ENCODE measurements around the gene KLB.

DNA sequence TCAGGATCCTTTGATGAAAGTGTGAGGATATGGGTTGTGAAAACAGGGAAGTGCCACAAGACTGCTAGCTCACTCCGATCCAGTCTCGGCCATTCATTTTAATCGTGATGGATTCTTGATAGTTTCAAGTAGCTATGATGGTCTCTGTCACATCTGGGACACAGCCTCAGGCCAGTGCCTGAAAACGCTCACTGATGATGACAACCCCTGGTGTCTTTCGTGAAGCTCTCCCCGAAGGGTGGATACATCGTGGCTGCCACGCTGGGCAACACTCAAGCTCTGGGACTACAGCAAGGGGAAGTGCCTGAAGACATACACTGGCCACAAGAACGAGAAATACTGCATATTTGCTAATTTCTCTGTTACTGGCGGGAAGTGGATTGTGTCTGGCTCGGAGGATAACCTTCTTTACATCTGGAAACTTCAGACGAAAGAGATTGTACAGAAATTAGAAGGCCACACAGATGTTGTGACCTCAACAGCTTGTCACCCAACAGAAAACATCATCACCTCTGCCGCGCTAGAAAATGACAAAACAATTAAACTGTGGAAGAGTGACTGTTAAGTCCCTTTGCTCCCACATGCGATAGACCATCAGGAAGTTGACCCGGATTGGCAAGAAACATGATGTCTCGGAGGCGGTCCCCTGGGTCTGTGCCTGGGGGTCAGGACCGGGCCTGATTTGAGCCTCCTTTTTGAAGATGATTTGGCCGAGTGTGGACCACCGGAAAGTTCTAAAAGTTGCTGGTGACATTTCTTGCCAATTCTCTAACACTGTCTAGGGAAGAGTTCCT, 74.4 kb downstream of the KLB start:
- TF ChIP-seq POLR2A (IDR thresholded peaks at IDR 0.05; ENCODE audit: low read depth) (no peak), EP300 (IDR thresholded peaks at IDR 0.05) (no peak), POLR2AphosphoS5 (IDR thresholded peaks at IDR 0.05) (no peak)
- TF ChIP-seq, protein P1, sequence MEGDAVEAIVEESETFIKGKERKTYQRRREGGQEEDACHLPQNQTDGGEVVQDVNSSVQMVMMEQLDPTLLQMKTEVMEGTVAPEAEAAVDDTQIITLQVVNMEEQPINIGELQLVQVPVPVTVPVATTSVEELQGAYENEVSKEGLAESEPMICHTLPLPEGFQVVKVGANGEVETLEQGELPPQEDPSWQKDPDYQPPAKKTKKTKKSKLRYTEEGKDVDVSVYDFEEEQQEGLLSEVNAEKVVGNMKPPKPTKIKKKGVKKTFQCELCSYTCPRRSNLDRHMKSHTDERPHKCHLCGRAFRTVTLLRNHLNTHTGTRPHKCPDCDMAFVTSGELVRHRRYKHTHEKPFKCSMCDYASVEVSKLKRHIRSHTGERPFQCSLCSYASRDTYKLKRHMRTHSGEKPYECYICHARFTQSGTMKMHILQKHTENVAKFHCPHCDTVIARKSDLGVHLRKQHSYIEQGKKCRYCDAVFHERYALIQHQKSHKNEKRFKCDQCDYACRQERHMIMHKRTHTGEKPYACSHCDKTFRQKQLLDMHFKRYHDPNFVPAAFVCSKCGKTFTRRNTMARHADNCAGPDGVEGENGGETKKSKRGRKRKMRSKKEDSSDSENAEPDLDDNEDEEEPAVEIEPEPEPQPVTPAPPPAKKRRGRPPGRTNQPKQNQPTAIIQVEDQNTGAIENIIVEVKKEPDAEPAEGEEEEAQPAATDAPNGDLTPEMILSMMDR (IDR thresholded peaks at IDR 0.05) = no peak
